Skeletal muscle tissue (tissue), 1 donor: ENCODE data around the gene PPFIA4. TPM values are rescaled to one million over a fixed set of nuclear protein-coding genes. Genes with fewer than 3 reads are reported as not detected.

ENCODE experiments used
- total RNA-seq: library from RNA; depleted of rRNA; stranded (reverse); fragments of >200 nt; gene quantifications from one replicate; pipeline ENCODE4 v1.2.3, GENCODE V29; 2014

The PPFIA4 gene
- total RNA-seq, 1 donor from 2014 or later: 15.7 TPM

Other genes with a start within 250 kb of the PPFIA4 start
- gene KDM5B, start 218.1 kb upstream of the PPFIA4 start, total RNA-seq: 93.4 TPM
- gene PCAT6, start 215.5 kb upstream of the PPFIA4 start, total RNA-seq: not detected
- gene RABIF, start 137.3 kb upstream of the PPFIA4 start, total RNA-seq: 6.8 TPM
- gene KLHL12, start 99.3 kb upstream of the PPFIA4 start, total RNA-seq: 15.1 TPM
- gene ADIPOR1, start 68.2 kb upstream of the PPFIA4 start, total RNA-seq: 96.6 TPM
- 68.4 TPM for gene CYB5R1, start 59.2 kb upstream of the PPFIA4 start, total RNA-seq
- gene TMEM183A, start 19.1 kb upstream of the PPFIA4 start, total RNA-seq: 42.3 TPM
- 247 TPM for gene MYOG, start 59.5 kb downstream of the PPFIA4 start, total RNA-seq
- 2.1 TPM for gene ADORA1, start 101.2 kb downstream of the PPFIA4 start, total RNA-seq
- gene MYBPH, start 149.3 kb downstream of the PPFIA4 start, total RNA-seq: 27.7 TPM
- 1.0 TPM for gene CHI3L1, start 160.2 kb downstream of the PPFIA4 start, total RNA-seq
- gene CHIT1, start 203.2 kb downstream of the PPFIA4 start, total RNA-seq: under 0.01 TPM